Fibroblast of pulmonary artery (primary cell): Measurements from ENCODE around the gene ULBP2.
"Not testable (repeated sequence)": the region's sequence is repeated elsewhere in the genome, so short reads cannot be mapped to it uniquely, and the experiment has no call there.

Source experiments
- DNase-seq: peaks from one replicate; pipeline ENCODE4 v3.0.0-alpha.2; 2010; ENCODE audit warnings: low read depth
- H3K4me3 ChIP-seq: replicated peaks from 2 replicates; pipeline ENCODE4 v1.5.1; 2011; ENCODE audit warnings: low read depth, mild to moderate bottlenecking, control low read depth, low read length, moderate library complexity
- TF ChIP-seq, protein P1 (sequence below): IDR thresholded peaks from 2 replicates; pipeline ENCODE4 v1.5.1; 2011; ENCODE audit warnings: mild to moderate bottlenecking, control low read depth, low read length, inconsistent platforms; ENCODE audit errors: missing control alignments

Gene ULBP2

DNA sequence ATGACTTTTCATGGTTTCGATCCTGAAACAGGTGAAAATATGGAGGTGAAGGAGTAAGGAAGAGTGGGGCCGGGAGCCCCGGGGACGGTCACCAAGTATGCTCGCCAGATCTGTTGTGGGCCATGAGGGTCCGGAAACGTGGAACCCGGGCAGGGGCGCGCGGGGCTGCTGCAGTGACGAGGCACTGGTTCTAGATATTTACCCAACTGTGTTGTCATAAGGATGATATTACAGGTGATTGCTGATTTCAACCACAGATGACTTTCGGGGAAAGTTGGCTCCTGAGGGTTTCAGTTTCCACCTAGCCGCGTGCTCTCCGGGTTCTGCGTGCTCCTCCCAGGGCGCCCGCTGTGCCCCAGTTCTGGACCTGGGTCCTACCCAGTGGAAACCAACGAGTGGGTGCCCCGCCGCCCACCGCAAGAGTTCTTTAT lies 31.1 kb upstream of the ULBP2 start:
- no peak overlapping the region for H3K4me3 ChIP-seq
- no peak for DNase-seq
- TF ChIP-seq, protein P1, sequence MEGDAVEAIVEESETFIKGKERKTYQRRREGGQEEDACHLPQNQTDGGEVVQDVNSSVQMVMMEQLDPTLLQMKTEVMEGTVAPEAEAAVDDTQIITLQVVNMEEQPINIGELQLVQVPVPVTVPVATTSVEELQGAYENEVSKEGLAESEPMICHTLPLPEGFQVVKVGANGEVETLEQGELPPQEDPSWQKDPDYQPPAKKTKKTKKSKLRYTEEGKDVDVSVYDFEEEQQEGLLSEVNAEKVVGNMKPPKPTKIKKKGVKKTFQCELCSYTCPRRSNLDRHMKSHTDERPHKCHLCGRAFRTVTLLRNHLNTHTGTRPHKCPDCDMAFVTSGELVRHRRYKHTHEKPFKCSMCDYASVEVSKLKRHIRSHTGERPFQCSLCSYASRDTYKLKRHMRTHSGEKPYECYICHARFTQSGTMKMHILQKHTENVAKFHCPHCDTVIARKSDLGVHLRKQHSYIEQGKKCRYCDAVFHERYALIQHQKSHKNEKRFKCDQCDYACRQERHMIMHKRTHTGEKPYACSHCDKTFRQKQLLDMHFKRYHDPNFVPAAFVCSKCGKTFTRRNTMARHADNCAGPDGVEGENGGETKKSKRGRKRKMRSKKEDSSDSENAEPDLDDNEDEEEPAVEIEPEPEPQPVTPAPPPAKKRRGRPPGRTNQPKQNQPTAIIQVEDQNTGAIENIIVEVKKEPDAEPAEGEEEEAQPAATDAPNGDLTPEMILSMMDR = no peak

DNA sequence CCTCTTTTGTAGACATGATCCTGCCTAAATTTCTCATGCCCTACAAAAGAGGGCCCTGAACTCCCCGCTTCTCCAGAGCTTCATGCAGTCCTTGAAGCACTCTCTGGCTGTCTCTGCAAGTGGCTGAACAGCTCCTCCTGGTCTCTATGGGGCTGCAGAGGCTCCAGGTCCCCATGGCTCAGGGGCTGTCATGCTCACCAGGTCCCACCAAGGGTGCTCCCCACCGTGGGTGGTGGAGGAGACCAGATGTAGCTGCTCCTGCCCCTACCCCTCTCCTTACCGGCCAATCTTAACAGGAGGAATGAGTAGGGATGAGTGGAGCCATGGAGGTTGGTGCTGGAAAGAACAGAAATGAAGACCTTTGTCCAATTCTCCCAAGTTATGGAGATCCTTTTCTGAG lies 29.1 kb upstream of the ULBP2 start:
- not testable (repeated sequence) for H3K4me3 ChIP-seq, DNase-seq

DNA sequence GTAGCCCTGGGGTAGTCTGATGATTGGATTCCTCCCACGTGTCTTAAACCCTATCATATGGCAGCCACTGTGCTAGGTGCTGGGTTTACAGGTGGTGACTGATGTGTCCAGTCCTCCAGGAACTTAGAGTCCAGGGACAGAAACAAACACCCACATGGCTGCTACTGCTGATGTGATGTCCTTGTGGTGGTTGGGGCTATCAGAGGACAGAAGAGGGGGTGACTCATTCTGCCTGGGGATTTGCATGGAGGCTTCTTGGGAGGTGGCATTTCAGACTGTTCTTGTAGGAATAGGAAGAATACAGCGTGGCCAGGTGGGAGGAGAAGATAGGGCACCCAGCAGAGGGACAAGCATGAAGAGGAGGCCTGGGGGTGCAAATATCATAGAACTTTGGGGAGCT lies 28.7 kb upstream of the ULBP2 start:
- DNase-seq = no peak
- TF ChIP-seq, protein P1 = no peak
- no peak overlapping the region for H3K4me3 ChIP-seq

- H3K4me3 ChIP-seq = no peak overlapping the region
- TF ChIP-seq, protein P1 = no peak
- DNase-seq = no peak
These were observed 28.1 kb upstream of the ULBP2 start for GRCh38 chr6:149913540-149914240.

GRCh38 chr6:149915970-149916865 lies 25.6 kb upstream of the ULBP2 start:
- DNase-seq = no peak
- H3K4me3 ChIP-seq = no peak overlapping the region
- TF ChIP-seq, protein P1 = no peak

DNA sequence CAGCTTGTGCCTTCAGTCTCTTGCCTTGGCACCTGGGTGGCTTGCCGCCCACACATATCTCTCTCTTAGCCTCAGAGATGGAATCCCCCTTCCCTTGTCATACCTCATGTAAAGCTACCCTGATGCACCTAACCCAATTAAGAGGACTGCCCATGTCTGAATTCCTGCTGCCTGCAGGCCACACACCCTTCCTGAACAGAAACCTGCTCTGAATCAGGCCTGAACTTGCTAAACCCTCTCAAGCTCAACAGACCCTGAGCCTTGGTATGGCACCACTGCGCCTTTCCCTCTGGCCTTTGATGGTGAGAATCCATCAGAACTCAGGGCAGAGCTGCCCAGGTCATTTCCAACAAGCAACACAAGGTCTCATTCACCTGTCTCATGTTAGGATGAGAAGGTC lies 24.1 kb upstream of the ULBP2 start:
- H3K4me3 ChIP-seq = no peak overlapping the region
- TF ChIP-seq, protein P1 = no peak
- no peak for DNase-seq

DNA sequence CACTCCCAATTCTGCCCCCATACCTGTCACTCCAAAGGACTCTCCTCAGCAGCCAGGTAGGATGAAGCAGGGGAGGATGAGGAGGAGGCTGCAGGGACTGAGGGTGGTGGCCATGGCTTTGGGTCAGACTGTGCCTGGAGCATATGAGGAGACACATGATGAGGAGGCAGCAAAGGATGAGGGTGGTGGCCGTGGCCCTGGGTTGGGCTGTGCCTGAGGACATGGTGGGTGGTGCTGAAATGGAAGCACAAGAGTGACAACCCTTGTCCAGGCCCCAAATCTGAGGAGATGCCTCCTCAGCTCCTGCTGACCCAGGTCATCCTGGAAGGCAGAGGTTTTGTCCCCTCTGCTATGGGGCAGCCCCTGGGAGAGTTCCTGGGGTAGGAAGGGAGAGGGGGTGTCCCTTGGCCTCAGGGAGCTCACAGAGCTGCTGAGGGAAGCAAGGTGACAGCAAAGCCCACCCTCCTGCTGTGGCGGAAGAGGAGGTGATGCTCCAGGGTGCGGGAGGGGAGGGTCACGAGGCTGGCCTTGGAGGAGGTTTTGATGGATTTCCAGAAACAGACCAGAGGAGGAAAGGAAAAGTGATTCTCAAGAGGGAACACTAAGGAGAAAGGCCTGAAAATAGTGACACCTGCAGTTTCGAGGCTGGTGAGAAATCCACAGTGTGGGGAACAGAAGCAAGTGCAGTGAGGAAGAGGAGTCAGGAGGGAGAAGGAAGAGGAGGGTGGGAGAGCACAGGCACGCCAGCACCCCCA lies 23.5 kb upstream of the ULBP2 start:
- TF ChIP-seq, protein P1 = no peak
- H3K4me3 ChIP-seq = no peak overlapping the region
- DNase-seq = no peak

GRCh38 chr6:149919126-149919833 lies 22.5 kb upstream of the ULBP2 start:
- H3K4me3 ChIP-seq, DNase-seq: not testable (repeated sequence)
